ENCODE measurements around the gene RGS6. TPM values are rescaled to one million over a fixed set of nuclear protein-coding genes. Genes with fewer than 3 reads are reported as not detected.

The RGS6 gene
- total RNA-seq, 1 donor from 2014 or later: 0.34 TPM

- Histone ChIP-seq H3K9me3 (ENCODE audit: insufficient read depth, low read depth, low read length) (no peaks in the 10 kb centered on the region), H3K36me3 (ENCODE audit: insufficient read depth, low read length) (no peaks in the 10 kb centered on the region), H3K27ac (ENCODE audit: low read depth, low read length) (no peak overlapping the region), H3K27me3 (ENCODE audit: insufficient read depth, low read length) (no peaks in the 10 kb centered on the region), H3K4me1 (ENCODE audit: insufficient read depth, low read length) (no peaks in the 10 kb centered on the region), H3K4me3 (ENCODE audit: insufficient read depth, low read depth, low read length) (no peak overlapping the region), H4K20me1 (ENCODE audit: insufficient read depth, low read length) (no peaks in the 10 kb centered on the region), H2AFZ (ENCODE audit: low read depth, low read length) (no peak overlapping the region), H3K79me2 (ENCODE audit: insufficient read depth, low read length) (no peaks in the 10 kb centered on the region), H3K4me2 (ENCODE audit: low read length) (no peak overlapping the region), H3K9ac (ENCODE audit: low read length) (no peak overlapping the region)
- peaks cover 3% of the 10 kb centered on the region for H3K4me1 Mint-ChIP-seq (ENCODE audit: low read depth, unreplicated experiment)
- no peak overlapping the region for H3K4me3 Mint-ChIP-seq (ENCODE audit: unreplicated experiment)
- peaks cover 2% of the 10 kb centered on the region for H3K9me3 Mint-ChIP-seq (ENCODE audit: unreplicated experiment)
- FAIRE-seq: no peak
- no peaks in the 10 kb centered on the region for H3K27me3 Mint-ChIP-seq (ENCODE audit: low read depth, unreplicated experiment)
- H3K27ac Mint-ChIP-seq (ENCODE audit: unreplicated experiment): no peak overlapping the region
- TF ChIP-seq EZH2 (IDR thresholded peaks at IDR 0.05; ENCODE audit: insufficient read depth, low read length) (no peak), CTCF (IDR thresholded peaks at IDR 0.05; ENCODE audit: insufficient read depth, low read depth, low read length) (no peak)
- no peaks in the 10 kb centered on the region for H3K36me3 Mint-ChIP-seq (ENCODE audit: low read depth, unreplicated experiment)
- no peak for DNase-seq (ENCODE audit: low read depth)
Measured at GRCh38 chr14:72054911-72055310, 122.7 kb downstream of the RGS6 start.

GRCh38 chr14:72057701-72058285, 125.6 kb downstream of the RGS6 start:
- no peaks in the 10 kb centered on the region for H3K36me3 ChIP-seq (ENCODE audit: insufficient read depth, low read length)
- Mint-ChIP-seq H3K4me3 (ENCODE audit: unreplicated experiment) (no peak overlapping the region), H3K27ac (ENCODE audit: unreplicated experiment) (no peak overlapping the region), H3K9me3 (ENCODE audit: unreplicated experiment) (peaks cover 2% of the 10 kb centered on the region), H3K27me3 (ENCODE audit: low read depth, unreplicated experiment) (peaks cover 3% of the 10 kb centered on the region), H3K4me1 (ENCODE audit: low read depth, unreplicated experiment) (peaks cover 2% of the 10 kb centered on the region), H3K36me3 (ENCODE audit: low read depth, unreplicated experiment) (no peaks in the 10 kb centered on the region)
- no peak overlapping the region for H3K4me2 ChIP-seq (ENCODE audit: low read length)
- DNase-seq (ENCODE audit: low read depth) (no peak), FAIRE-seq (no peak)
- no peaks in the 10 kb centered on the region for H3K9me3 ChIP-seq (ENCODE audit: insufficient read depth, low read depth, low read length)
- no peak overlapping the region for H3K27ac ChIP-seq (ENCODE audit: low read depth, low read length)
- no peak overlapping the region for H2AFZ ChIP-seq (ENCODE audit: low read depth, low read length)
- H4K20me1 ChIP-seq (ENCODE audit: insufficient read depth, low read length): no peaks in the 10 kb centered on the region
- H3K79me2 ChIP-seq (ENCODE audit: insufficient read depth, low read length): no peaks in the 10 kb centered on the region
- no peak overlapping the region for H3K9ac ChIP-seq (ENCODE audit: low read length)
- no peaks in the 10 kb centered on the region for H3K4me1 ChIP-seq (ENCODE audit: insufficient read depth, low read length)
- no peak overlapping the region for H3K4me3 ChIP-seq (ENCODE audit: insufficient read depth, low read depth, low read length)
- TF ChIP-seq EZH2 (IDR thresholded peaks at IDR 0.05; ENCODE audit: insufficient read depth, low read length) (no peak), CTCF (IDR thresholded peaks at IDR 0.05; ENCODE audit: insufficient read depth, low read depth, low read length) (no peak)
- no peaks in the 10 kb centered on the region for H3K27me3 ChIP-seq (ENCODE audit: insufficient read depth, low read length)

- Mint-ChIP-seq H3K27ac (ENCODE audit: unreplicated experiment) (no peak overlapping the region), H3K9me3 (ENCODE audit: unreplicated experiment) (no peaks in the 10 kb centered on the region), H3K4me3 (ENCODE audit: unreplicated experiment) (no peak overlapping the region), H3K27me3 (ENCODE audit: low read depth, unreplicated experiment) (peaks cover 6% of the 10 kb centered on the region), H3K36me3 (ENCODE audit: low read depth, unreplicated experiment) (no peaks in the 10 kb centered on the region), H3K4me1 (ENCODE audit: low read depth, unreplicated experiment) (no peaks in the 10 kb centered on the region)
- Histone ChIP-seq H3K36me3 (ENCODE audit: insufficient read depth, low read length) (no peaks in the 10 kb centered on the region), H3K27me3 (ENCODE audit: insufficient read depth, low read length) (no peaks in the 10 kb centered on the region), H4K20me1 (ENCODE audit: insufficient read depth, low read length) (no peaks in the 10 kb centered on the region), H3K9ac (ENCODE audit: low read length) (no peak overlapping the region), H3K4me2 (ENCODE audit: low read length) (no peak overlapping the region), H3K27ac (ENCODE audit: low read depth, low read length) (no peak overlapping the region), H2AFZ (ENCODE audit: low read depth, low read length) (no peak overlapping the region), H3K4me1 (ENCODE audit: insufficient read depth, low read length) (no peaks in the 10 kb centered on the region), H3K79me2 (ENCODE audit: insufficient read depth, low read length) (no peaks in the 10 kb centered on the region), H3K4me3 (ENCODE audit: insufficient read depth, low read depth, low read length) (no peak overlapping the region), H3K9me3 (ENCODE audit: insufficient read depth, low read depth, low read length) (no peaks in the 10 kb centered on the region)
- no peak for FAIRE-seq
- TF ChIP-seq EZH2 (IDR thresholded peaks at IDR 0.05; ENCODE audit: insufficient read depth, low read length) (no peak), CTCF (IDR thresholded peaks at IDR 0.05; ENCODE audit: insufficient read depth, low read depth, low read length) (no peak)
- no peak for DNase-seq (ENCODE audit: low read depth)
Measured at GRCh38 chr14:72060460-72060859, 128.2 kb downstream of the RGS6 start.

Data from astrocyte (in vitro differentiated cells and primary cell).